ENCODE results near the gene ZNF784.

- no peak for TF ChIP-seq ZNF384 (IDR thresholded peaks at IDR 0.05)
- TF ChIP-seq TARDBP (IDR thresholded peaks at IDR 0.05), result no peak
- no peak for TF ChIP-seq NFRKB (IDR thresholded peaks at IDR 0.05)
- no peak for TF ChIP-seq SP1 (IDR thresholded peaks at IDR 0.05)
- no peak for TF ChIP-seq BHLHE40 (IDR thresholded peaks at IDR 0.05; ENCODE audit: borderline replicate concordance)
- TF ChIP-seq LEF1 (IDR thresholded peaks at IDR 0.05; ENCODE audit: borderline replicate concordance), result no peak
Measured at GRCh38 chr19:55656552-55656951, 32.2 kb upstream of the ZNF784 start.

Measured in HEK293T (cell line).